IMR-90 (cell line): Measurements from ENCODE around the gene ADRA2C. TPM values are rescaled to one million over a fixed set of nuclear protein-coding genes. Genes with fewer than 3 reads are reported as not detected.

Source experiments
- ATAC-seq: fragments of 200-7000 bp; cut with Tn5 transposase; 2 replicates; pipeline ENCODE4 v1.9.1; 2020; ENCODE audit warnings: low read depth, mild to moderate bottlenecking, moderate library complexity
- BruUV-seq: library from RNA; stranded (reverse); fragments of 400-500 nt; replicated peaks from 2 replicates; lab custom pipeline; 2021; lab: Mats Ljungman, UMichigan
- CTCF ChIA-PET: fragments of 300-600 bp; formaldehyde crosslinking; extraction: SDS; loops from one replicate; lab custom pipeline; 2021; ENCODE audit warnings: antibody characterized with exemption; lab: Yijun Ruan, JAX
- POLR2A ChIA-PET: fragments of 300-600 bp; sonication (Branson Sonifier 250); formaldehyde crosslinking; loops from one replicate; lab custom pipeline; 2022; ENCODE audit warnings: antibody characterized with exemption; ENCODE audit not compliant: unreplicated experiment; lab: Charles Lee
- DNase-seq: peaks from one replicate; pipeline ENCODE4 v3.0.0; 2013
- H2AFZ ChIP-seq: replicated peaks from 2 replicates; pipeline ENCODE3; 2013; ENCODE audit warnings: low read length, mild to moderate bottlenecking; ENCODE audit not compliant: poor library complexity
- H2AK5ac ChIP-seq: 2 replicates; pipeline ENCODE4 v1.6.1; 2013; ENCODE audit warnings: low read depth, low read length, inconsistent platforms
- H2AK9ac ChIP-seq: replicated peaks from 2 replicates; pipeline ENCODE3; 2013; ENCODE audit warnings: mild to moderate bottlenecking, low read depth, low read length, moderate library complexity; ENCODE audit not compliant: poor library complexity
- H2BK120ac ChIP-seq: 2 replicates; pipeline ENCODE4 v1.6.1; 2013; ENCODE audit warnings: low read depth, low read length, inconsistent platforms
- H2BK15ac ChIP-seq: 3 replicates; pipeline ENCODE4 v1.6.1; 2013; ENCODE audit warnings: low read depth, low read length, inconsistent platforms
- H2BK20ac ChIP-seq: 2 replicates; pipeline ENCODE4 v1.6.1; 2013; ENCODE audit warnings: low read depth, mild to moderate bottlenecking, inconsistent platforms, low read length, moderate library complexity
- H2BK5ac ChIP-seq: 2 replicates; pipeline ENCODE4 v1.6.1; 2013; ENCODE audit warnings: mild to moderate bottlenecking, low read depth, low read length, inconsistent platforms; ENCODE audit not compliant: poor library complexity, severe bottlenecking
- H3K14ac ChIP-seq: replicated peaks from 2 replicates; pipeline ENCODE4 v1.6.1; 2013; ENCODE audit warnings: low read depth, low read length, inconsistent platforms
- H3K18ac ChIP-seq: 2 replicates; pipeline ENCODE4 v1.6.1; 2013; ENCODE audit warnings: low read depth, low read length, control low read depth
- H3K23ac ChIP-seq: 2 replicates; pipeline ENCODE4 v1.6.1; 2013; ENCODE audit warnings: low read depth, low read length, inconsistent platforms
- H3K27ac ChIP-seq: 2 replicates; pipeline ENCODE4 v1.5.1; 2013; ENCODE audit warnings: mild to moderate bottlenecking, control low read depth, low read length; ENCODE audit not compliant: insufficient read depth
- H3K27me3 ChIP-seq: 2 replicates; pipeline ENCODE4 v1.6.1; 2013; ENCODE audit warnings: low read length; ENCODE audit not compliant: control insufficient read depth, insufficient read depth
- H3K36me3 ChIP-seq: 2 replicates; pipeline ENCODE4 v1.6.1; 2013; ENCODE audit warnings: low read length, mixed read lengths; ENCODE audit not compliant: control insufficient read depth, insufficient read depth
- H3K4ac ChIP-seq: 2 replicates; pipeline ENCODE4 v1.6.1; 2013; ENCODE audit warnings: low read depth, low read length, inconsistent platforms
- H3K4me1 ChIP-seq: 2 replicates; pipeline ENCODE4 v1.6.1; 2013; ENCODE audit warnings: low read length, mixed read lengths; ENCODE audit not compliant: control insufficient read depth, insufficient read depth
- H3K4me2 ChIP-seq: 2 replicates; pipeline ENCODE4 v1.6.1; 2013; ENCODE audit warnings: low read depth, mild to moderate bottlenecking, control low read depth, low read length, moderate library complexity
- H3K4me3 ChIP-seq: 2 replicates; pipeline ENCODE4 v1.5.1; 2013; ENCODE audit warnings: low read depth, mild to moderate bottlenecking, control low read depth, low read length, moderate library complexity; ENCODE audit not compliant: insufficient read depth
- H3K56ac ChIP-seq: 2 replicates; pipeline ENCODE4 v1.6.1; 2013; ENCODE audit warnings: low read length, inconsistent platforms; ENCODE audit not compliant: insufficient read depth; ENCODE audit errors: extremely low read depth
- H3K79me1 ChIP-seq, 2 experiments: 2 replicates each; pipeline ENCODE4 v1.6.1; 2013; ENCODE audit warnings: low read length in 2 of 2, inconsistent platforms in 1 of 2, low read depth in 1 of 2
- H3K9ac ChIP-seq: 2 replicates; pipeline ENCODE4 v1.6.1; 2013; ENCODE audit warnings: low read depth, low read length, control low read depth
- H3K9me1 ChIP-seq: 2 replicates; pipeline ENCODE4 v1.6.1; 2013; ENCODE audit warnings: low read length, inconsistent platforms; ENCODE audit not compliant: insufficient read depth
- H3K9me3 ChIP-seq: 2 replicates; pipeline ENCODE4 v1.6.1; 2013; ENCODE audit warnings: low read length; ENCODE audit not compliant: control insufficient read depth, insufficient read depth
- H4K20me1 ChIP-seq: 2 replicates; pipeline ENCODE4 v1.6.1; 2013; ENCODE audit warnings: low read length, inconsistent platforms; ENCODE audit not compliant: insufficient read depth
- H4K5ac ChIP-seq: 2 replicates; pipeline ENCODE4 v1.6.1; 2013; ENCODE audit warnings: mild to moderate bottlenecking, low read depth, low read length, control low read depth
- H4K8ac ChIP-seq, 2 experiments: 2 replicates each; pipeline ENCODE4 v1.6.1; 2013; ENCODE audit warnings: low read depth in 2 of 2, low read length in 2 of 2, control low read depth in 1 of 2, inconsistent platforms in 1 of 2
- H4K91ac ChIP-seq: 2 replicates; pipeline ENCODE4 v1.6.1; 2013; ENCODE audit warnings: low read depth, low read length, inconsistent platforms; ENCODE audit not compliant: insufficient read depth
- BHLHE40 ChIP-seq: fragments of 150-350 bp; IDR thresholded peaks from 2 replicates; pipeline ENCODE4 v1.6.1; 2016; ENCODE audit warnings: mild to moderate bottlenecking, low read depth, low read length
- CEBPB ChIP-seq: IDR thresholded peaks from 2 replicates; pipeline ENCODE4 v1.6.1; 2012; ENCODE audit warnings: low read depth, low read length, improper control_type of control experiment
- CHD1 ChIP-seq: IDR thresholded peaks from 2 replicates; pipeline ENCODE4 v1.6.1; 2012; ENCODE audit warnings: low read depth, low read length, improper control_type of control experiment
- FOS ChIP-seq: fragments of 150-350 bp; IDR thresholded peaks from 2 replicates; pipeline ENCODE4 v1.6.1; 2016; ENCODE audit warnings: low read depth, low read length
- MAFK ChIP-seq: IDR thresholded peaks from 2 replicates; pipeline ENCODE4 v1.6.1; 2012; ENCODE audit warnings: low read depth, low read length, improper control_type of control experiment
- MAZ ChIP-seq: IDR thresholded peaks from 2 replicates; pipeline ENCODE4 v1.6.1; 2012; ENCODE audit warnings: low read depth, mild to moderate bottlenecking, low read length, improper control_type of control experiment, moderate library complexity, borderline replicate concordance
- MXI1 ChIP-seq: IDR thresholded peaks from 2 replicates; pipeline ENCODE4 v1.6.1; 2012; ENCODE audit warnings: low read depth, mild to moderate bottlenecking, low read length, moderate library complexity, borderline replicate concordance
- POLR2A ChIP-seq: IDR thresholded peaks from 2 replicates; pipeline ENCODE4 v1.6.1; 2012; ENCODE audit warnings: mild to moderate bottlenecking, low read depth, low read length
- RAD21 ChIP-seq: IDR thresholded peaks from 2 replicates; pipeline ENCODE4 v1.6.1; 2012; ENCODE audit warnings: low read length, improper control_type of control experiment
- RCOR1 ChIP-seq: IDR thresholded peaks from 2 replicates; pipeline ENCODE4 v1.6.1; 2012; ENCODE audit warnings: mild to moderate bottlenecking, low read length, improper control_type of control experiment; ENCODE audit not compliant: insufficient replicate concordance
- RFX5 ChIP-seq: IDR thresholded peaks from 2 replicates; pipeline ENCODE4 v1.8.0; 2012; ENCODE audit warnings: low read depth, mild to moderate bottlenecking, low read length, moderate library complexity
- SMC3 ChIP-seq: fragments of 150-350 bp; IDR thresholded peaks from 2 replicates; pipeline ENCODE4 v1.6.1; 2016; ENCODE audit warnings: low read depth, mild to moderate bottlenecking, antibody characterized with exemption, low read length, moderate library complexity
- WGBS, 2 experiments: methylation state at CpG; one replicate each; pipeline versions ENCODE4 v1.1.5 to v1.1.7; 2013; ENCODE audit warnings: missing lambda C conversion rate in 2 of 2; ENCODE audit not compliant: insufficient read length in 1 of 2; ENCODE audit errors: extremely low coverage in 2 of 2; 5-methylcytosine and 5-hydroxymethylcytosine counted together
- dilution Hi-C: fragments of 300-500 bp; cut with HindIII; formaldehyde crosslinking; loops from one replicate; pipeline ENCODE4 v1.14.3; 2018; ENCODE audit warnings: low sequenced_read_pairs; ENCODE audit not compliant: unreplicated experiment
- in situ Hi-C: fragments of 300-500 bp; cut with MboI; formaldehyde crosslinking; loops from 3 replicates; pipeline ENCODE4 v1.14.3; 2019; ENCODE audit warnings: low sequenced_read_pairs, inconsistent platforms, mixed read lengths
- intact Hi-C: fragments of 100-400 bp; cut with micrococcal nuclease; formaldehyde crosslinking; loops from 2 replicates; pipeline ENCODE4 v1.10.0; 2022
- polyA plus RNA-seq, 3 experiments: library from polyadenylated mRNA; depleted of rRNA; stranded (reverse); fragments of >200 nt; gene quantifications; 2 replicates each; pipeline ENCODE4 v1.2.3, GENCODE V29; 2012; ENCODE audit warnings: low replicate concordance in 1 of 3
- total RNA-seq: library from RNA; depleted of rRNA; stranded (reverse); fragments of >200 nt; gene quantifications from 2 replicates; pipeline ENCODE4 v1.2.3, GENCODE V29; 2012
- TF ChIP-seq, protein P1 (sequence below): fragments of 150-350 bp; IDR thresholded peaks from 2 replicates; pipeline ENCODE4 v1.6.1; 2017; ENCODE audit warnings: mild to moderate bottlenecking, antibody characterized with exemption, low read length, low read depth
- TF ChIP-seq, protein P2 (sequence below): fragments of 150-350 bp; IDR thresholded peaks from 2 replicates; pipeline ENCODE4 v1.6.1; 2016; ENCODE audit warnings: low read depth, mild to moderate bottlenecking, low read length, moderate library complexity, borderline replicate concordance
- TF ChIP-seq, protein P3 (sequence below): conservative IDR thresholded peaks from 2 replicates; pipeline ENCODE4 v1.5.1; 2012; ENCODE audit warnings: mild to moderate bottlenecking, low read depth, low read length, improper control_type of control experiment

The ADRA2C gene
- total and polyA plus RNA-seq, 2 of the 4 experiments (the other 2 are of a cell fraction): under 0.01 to 0.14 TPM

DNA sequence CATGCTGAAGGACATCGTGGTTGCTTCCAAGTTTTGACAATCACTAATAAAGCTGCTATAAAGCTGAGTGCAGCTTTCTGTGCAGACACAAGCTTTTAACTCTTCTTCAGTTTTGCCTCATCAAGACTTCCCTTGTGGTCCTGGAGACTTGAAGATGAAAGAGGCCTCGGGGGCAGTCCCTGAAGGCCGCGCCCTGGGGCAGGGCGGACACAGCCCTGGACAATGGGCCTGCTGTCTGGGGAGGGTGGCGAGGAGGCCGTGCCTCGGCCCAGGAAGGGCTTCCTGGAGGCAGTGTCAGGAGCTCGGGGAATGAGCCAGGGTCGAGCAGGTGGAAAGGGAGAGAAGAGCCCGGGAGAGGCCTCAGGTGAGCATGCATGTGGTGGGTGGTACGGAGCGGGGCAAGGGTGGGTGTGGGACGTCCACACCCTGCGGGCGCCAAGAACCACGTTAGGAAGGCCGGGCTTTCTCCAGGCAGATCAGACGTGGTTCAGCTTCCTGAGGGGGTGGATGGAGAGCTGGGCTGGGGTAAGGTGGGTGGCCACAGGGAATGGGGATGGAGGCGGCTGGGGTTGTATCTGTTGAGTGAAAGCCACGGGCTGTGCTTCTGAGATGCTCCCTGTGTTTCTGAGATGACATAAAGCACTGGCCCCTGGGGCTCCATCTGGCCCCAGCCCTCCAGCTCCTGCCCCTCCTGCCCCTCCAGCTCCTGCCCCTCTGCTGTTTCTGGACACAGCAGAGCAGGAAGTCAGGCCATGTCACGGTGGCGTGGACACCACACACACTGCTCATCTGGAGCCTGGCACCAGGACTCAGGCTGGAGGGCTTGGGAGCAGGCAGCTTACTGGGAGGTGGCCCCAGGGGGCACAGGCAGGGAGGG lies 21.5 kb downstream of the ADRA2C start:
- Histone ChIP-seq H4K8ac (no peak overlapping the region), H4K91ac (no peak overlapping the region), H3K9ac (no peak overlapping the region), H4K5ac (no peak overlapping the region), H3K27ac (no peak overlapping the region), H2BK5ac (no peak overlapping the region), H3K4me3 (no peak overlapping the region), H3K18ac (no peak overlapping the region), H3K4ac (no peak overlapping the region), H2AFZ (no peak overlapping the region), H3K14ac (no peak overlapping the region), H3K56ac (no peak overlapping the region), H3K23ac (no peak overlapping the region), H2BK120ac (no peak overlapping the region), H3K27me3 (peaks cover 8% of the 10 kb centered on the region; the same call in 1 of the 2 replicates), H3K79me1 (no peaks in the 10 kb centered on the region), H3K9me3 (no peaks in the 10 kb centered on the region), H2AK5ac (no peak overlapping the region), H2AK9ac (no peak overlapping the region), H3K36me3 (no peaks in the 10 kb centered on the region), H3K9me1 (no peaks in the 10 kb centered on the region), H2BK20ac (no peak overlapping the region), H3K4me2 (no peak overlapping the region), H2BK15ac (no peak overlapping the region), H3K4me1 (no peaks in the 10 kb centered on the region), H4K20me1 (no peaks in the 10 kb centered on the region)
- WGBS, 2 experiments: 45% methylated on average over 4 of the region's 23 CpGs; no CpG with 5 or more reads in 1 of the 2 experiments
- intact Hi-C loops: no loop called here
- dilution Hi-C loops: no loop called here
- POLR2A ChIA-PET: no interaction called here
- BruUV-seq: no TSS peak
- CTCF ChIA-PET: no interaction called here
- in situ Hi-C loops: no loop called here
- ATAC-seq: no peak
- no peak for DNase-seq
- TF ChIP-seq MXI1 (no peak), RCOR1 (no peak), RFX5 (no peak), POLR2A (no peak), RAD21 (no peak), MAZ (no peak), BHLHE40 (no peak), SMC3 (no peak), CEBPB (no peak), CHD1 (no peak), MAFK (no peak), FOS (no peak)
- TF ChIP-seq, protein P1, sequence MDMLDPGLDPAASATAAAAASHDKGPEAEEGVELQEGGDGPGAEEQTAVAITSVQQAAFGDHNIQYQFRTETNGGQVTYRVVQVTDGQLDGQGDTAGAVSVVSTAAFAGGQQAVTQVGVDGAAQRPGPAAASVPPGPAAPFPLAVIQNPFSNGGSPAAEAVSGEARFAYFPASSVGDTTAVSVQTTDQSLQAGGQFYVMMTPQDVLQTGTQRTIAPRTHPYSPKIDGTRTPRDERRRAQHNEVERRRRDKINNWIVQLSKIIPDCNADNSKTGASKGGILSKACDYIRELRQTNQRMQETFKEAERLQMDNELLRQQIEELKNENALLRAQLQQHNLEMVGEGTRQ: no peak
- TF ChIP-seq, protein P2, sequence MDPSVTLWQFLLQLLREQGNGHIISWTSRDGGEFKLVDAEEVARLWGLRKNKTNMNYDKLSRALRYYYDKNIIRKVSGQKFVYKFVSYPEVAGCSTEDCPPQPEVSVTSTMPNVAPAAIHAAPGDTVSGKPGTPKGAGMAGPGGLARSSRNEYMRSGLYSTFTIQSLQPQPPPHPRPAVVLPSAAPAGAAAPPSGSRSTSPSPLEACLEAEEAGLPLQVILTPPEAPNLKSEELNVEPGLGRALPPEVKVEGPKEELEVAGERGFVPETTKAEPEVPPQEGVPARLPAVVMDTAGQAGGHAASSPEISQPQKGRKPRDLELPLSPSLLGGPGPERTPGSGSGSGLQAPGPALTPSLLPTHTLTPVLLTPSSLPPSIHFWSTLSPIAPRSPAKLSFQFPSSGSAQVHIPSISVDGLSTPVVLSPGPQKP: no peak
- TF ChIP-seq, protein P3, sequence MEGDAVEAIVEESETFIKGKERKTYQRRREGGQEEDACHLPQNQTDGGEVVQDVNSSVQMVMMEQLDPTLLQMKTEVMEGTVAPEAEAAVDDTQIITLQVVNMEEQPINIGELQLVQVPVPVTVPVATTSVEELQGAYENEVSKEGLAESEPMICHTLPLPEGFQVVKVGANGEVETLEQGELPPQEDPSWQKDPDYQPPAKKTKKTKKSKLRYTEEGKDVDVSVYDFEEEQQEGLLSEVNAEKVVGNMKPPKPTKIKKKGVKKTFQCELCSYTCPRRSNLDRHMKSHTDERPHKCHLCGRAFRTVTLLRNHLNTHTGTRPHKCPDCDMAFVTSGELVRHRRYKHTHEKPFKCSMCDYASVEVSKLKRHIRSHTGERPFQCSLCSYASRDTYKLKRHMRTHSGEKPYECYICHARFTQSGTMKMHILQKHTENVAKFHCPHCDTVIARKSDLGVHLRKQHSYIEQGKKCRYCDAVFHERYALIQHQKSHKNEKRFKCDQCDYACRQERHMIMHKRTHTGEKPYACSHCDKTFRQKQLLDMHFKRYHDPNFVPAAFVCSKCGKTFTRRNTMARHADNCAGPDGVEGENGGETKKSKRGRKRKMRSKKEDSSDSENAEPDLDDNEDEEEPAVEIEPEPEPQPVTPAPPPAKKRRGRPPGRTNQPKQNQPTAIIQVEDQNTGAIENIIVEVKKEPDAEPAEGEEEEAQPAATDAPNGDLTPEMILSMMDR: no peak
